GM18951 (cell line): Measurements from ENCODE around the gene RTP5.
"Not testable (repeated sequence)": the region's sequence is repeated elsewhere in the genome, so short reads cannot be mapped to it uniquely, and the experiment has no call there.

Experiments
- POLR2A ChIP-seq: IDR thresholded peaks from 4 replicates; pipeline ENCODE4 v1.6.1; 2011; ENCODE audit warnings: mild to moderate bottlenecking; ENCODE audit not compliant: insufficient read length, insufficient read depth; ENCODE audit errors: extremely low read depth
- in situ Hi-C: fragments of 300-500 bp; cut with MboI; formaldehyde crosslinking; loops from one replicate; pipeline ENCODE4 v1.12.0; 2022; ENCODE audit warnings: low sequenced_read_pairs, mixed read lengths, inconsistent platforms; ENCODE audit not compliant: unreplicated experiment

Gene RTP5

DNA sequence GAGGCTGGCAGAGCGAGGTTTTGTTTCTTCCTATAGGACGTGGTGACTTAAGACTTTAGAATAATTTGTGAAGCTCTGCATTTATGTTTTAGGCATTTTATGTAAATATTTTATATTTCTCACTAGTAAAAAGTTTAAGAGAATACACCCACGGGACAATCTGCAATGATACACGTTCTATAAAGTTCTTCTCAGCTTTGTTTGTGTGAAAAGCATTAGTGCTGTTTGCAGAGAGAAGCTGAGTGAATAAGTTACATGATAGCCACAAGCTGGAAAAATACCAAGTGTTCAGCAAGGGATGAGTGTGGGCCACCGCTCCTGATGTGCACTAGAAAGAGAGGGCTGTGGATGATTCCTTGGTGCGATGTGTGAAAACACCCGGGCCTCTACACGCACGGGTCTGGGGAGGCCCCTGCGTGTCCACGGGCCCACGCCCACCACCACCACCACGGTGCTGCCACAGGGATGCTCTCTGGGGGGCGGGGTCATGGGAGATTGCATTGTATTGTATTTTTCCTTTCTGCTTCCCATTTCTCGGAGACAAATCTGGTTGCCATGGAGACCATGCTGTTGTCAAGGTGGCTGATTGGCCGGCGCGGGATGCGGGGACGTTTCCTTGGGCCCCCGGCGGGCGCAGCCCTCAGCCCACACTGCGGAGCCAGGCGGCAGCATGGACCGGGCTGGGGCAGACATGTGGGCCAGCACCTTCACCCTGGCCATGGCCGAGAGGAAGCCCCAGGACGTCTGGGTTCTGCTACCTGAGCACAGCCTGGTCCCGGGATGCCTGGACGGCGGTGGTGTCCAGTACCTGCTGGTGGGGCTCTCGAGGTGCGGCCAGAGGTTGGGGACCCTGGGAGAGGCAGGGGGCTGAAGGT, at the start of gene RTP5:
Gene RTP5 (plus strand): TSS at position 643 of the 875 bp plus-strand sequence. CDS start 28 bp downstream, at position 671.
- no peak for TF ChIP-seq POLR2A
- in situ Hi-C loops: no loop called here

DNA sequence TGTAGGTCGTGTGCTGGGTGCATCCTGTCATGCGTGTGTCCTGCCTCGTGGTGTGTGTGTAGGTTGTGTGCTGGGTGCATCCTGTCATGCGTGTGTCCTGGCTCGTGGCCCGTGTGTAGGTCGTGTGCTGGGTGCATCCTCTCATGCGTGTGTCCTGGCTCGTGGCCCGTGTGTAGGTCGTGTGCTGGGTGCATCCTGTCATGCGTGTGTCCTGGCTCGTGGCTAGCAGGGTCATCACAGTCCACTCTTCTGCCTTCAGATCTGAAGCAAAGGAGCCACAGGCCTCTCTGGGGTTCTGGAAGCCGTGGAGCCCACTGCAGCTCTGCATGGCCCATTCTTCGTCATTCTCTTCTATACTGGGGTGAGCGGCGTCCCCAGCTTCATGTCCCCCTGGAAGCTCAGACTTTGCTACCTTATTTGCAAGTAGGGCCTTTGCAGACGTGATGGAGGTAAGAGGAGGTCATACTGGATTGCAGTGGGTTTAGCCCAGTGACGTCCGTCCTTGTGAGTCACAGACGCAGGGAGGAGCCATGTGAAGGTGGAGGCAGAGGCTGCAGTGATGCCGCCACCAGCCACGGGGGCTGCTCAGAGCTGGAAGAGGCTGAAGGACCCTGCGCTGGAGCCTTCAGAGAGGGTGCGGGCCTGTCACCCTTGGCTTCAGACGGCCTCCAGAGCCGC, 49.4 kb upstream of the RTP5 start:
- in situ Hi-C loops: not testable (repeated sequence)

DNA sequence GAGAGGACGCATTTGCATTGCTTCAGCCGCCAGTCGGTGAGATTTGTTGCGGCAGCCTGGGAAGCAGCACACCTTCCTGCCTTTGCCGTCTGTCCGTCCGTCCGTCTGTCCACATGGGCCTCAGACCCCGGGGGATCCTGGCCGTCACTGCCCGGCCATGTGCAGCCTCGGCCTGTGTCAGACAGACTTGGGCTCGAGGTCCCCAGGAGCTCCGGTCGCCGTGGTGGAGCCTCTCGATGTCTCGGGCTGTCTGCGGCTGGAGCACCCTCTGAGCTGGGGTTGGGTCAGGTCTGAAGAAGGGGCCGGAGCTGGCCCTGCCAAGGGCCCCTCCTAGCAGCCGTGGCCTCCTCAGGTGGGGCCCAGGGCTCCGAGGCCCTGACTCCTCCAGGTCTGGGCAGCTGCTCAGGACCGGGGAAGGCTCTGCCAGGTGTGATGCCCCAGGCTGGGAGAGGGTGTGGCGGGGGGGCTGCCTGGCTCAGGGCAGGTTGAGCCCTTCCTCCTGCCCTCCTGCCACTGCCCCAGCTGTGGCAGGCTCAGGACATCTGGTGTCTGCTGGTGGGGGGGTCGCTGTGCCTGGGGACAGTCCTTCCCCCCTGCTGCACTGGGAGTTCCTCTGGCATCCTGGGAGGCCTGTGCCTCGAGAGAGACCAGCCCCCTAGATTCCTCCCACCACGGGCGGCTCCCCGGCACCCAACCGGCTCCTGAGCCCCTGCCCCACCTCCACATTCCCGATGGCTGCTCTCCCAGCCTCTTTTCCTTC, 48.7 kb upstream of the RTP5 start:
- in situ Hi-C loops: no loop called here
- TF ChIP-seq POLR2A: no peak

DNA sequence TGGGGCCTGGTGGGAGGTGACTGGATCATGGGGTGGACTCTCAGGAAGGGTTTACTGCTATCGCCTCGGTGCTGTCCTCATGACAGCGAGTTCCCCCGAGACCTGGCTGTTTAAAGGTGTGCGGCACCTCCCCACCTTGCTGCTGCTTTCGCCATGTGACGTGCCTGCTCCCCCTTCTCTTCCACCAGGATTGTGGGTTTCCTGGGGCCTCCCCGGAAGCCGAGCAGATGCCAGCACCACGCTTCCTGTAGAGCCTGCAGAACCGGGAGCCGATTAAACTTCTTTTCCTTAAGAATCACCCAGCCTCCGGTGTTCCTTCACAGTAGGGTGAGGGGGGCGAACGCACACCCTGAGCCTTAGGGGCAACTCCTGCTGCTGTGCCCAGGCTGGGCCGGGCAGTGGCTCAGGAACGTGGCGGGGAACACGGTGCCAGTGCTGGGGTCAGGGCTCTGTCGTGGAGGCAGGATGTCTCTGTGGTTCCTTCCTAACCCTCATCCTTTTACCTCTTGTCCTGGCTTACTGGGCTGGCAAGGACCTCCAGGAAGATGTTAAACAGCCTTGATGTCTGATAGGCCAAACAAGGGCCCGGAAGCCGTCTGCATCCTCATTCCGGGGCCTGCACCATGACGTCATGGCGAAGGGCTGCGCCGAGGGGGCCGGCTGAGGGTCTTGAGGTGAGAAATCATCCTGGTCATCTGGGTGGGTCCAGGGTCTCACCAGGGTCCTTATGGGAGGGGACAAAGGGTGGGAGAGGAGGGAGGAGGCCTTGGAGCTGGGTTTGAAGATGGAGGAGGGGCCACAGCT, 47.9 kb upstream of the RTP5 start:
- TF ChIP-seq POLR2A: no peak
- in situ Hi-C loops: no loop called here

DNA sequence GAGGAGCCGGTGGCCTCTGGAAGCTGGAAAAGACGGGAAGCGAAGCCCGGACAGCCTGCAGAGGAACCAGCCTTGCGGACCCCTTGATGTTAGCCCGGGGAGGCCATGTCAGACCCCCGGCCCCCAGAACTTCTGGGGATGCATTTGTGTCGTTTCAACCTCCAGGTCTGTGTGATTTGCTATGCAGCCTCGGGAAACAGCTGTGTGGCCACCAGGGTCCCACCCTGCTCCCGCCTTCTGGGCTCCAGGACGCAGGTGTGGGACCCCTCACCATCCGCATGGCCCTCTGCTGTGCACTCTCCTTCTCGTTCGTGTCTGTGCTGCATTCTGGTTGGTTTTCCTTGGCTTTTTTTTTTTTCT, 47.3 kb upstream of the RTP5 start:
- in situ Hi-C loops: no loop called here
- no peak for TF ChIP-seq POLR2A

DNA sequence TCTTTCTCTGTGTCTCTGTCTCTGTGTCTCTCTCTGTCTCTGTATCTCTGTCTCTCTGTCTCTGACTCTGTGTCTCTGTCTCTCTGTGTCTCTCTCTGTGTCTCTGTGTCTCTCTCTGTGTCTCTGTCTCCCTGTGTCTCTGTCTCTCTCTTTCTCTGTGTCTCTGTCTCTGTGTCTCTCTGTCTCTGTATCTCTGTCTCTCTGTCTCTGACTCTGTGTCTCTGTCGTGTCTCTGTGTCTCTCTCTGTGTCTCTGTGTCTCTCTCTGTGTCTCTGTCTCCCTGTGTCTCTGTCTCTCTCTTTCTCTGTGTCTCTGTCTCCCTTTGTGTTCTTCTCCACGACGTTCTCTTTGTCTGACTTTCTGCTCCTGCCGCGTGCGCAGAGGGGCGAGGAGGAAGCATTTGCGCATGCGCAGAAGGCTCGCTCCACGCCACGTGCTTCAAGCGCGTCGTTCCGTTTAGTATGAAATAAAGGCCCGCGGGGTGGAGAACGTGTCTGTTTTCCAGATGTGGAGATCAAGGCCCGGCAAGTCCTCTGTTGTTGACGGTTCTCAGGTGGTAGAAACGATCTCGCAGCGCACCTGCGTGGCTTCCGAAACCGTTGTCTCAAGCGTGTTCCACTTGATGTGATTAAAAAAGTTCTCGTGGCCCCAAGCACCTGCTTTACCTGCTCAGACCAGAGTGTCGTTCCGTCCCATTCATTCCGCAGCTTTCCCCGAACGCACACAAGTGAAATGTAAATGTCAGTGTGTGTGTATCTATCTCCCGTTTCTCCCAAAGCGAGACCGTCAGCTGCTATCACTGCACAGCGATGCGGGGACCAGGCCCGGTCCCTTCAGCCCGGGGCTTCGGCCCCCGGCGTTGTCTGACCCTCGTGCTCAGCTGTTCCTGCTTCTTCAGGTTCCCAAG, 45.7 kb upstream of the RTP5 start:
- in situ Hi-C loops: not testable (repeated sequence)

DNA sequence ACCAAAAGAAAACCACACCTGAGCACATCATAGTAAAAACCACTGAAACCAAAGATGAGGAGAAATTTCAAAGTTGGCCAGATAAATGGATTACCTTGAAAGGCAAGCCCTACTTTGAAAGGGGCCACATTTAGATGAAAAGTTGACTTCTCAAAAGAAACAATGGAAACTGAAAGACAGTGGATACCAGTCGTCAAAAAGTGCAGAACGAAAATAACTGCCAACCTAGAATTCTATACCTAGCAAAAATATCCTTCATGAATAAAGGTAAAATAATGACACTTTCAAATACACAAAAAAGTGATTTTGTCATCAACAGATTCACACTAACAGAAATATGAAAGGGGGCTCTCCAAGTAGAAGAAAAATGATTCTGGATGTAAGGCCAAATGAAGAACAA, 42.1 kb upstream of the RTP5 start:
- in situ Hi-C loops: no loop called here
- TF ChIP-seq POLR2A: no peak

DNA sequence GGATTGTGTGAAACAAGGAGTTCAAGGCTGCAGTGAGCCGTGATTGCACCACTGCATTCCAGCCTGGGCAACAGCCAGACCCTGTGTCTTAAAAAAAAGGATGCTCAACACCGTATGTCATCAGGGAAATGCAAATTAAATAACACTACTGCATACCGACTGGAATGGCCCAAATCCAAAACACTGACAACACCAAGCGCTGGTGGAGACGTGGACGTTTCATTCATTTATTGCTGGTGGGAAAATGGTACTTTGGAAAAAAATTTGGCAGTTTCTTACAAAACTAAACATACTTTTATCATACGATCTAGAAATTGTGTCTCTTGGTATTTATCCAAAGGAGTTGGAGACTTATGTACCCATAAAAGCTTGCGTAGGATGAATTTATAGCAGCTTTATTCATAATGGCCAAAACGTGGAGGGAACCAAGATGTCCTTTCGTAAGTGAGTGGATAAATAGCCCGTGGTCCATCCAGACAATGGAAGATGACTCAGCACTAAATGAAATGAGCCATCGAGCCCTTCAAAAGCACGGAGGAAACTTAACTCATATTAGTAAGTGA, 36.3 kb upstream of the RTP5 start:
- in situ Hi-C loops: no loop called here
- TF ChIP-seq POLR2A: no peak

DNA sequence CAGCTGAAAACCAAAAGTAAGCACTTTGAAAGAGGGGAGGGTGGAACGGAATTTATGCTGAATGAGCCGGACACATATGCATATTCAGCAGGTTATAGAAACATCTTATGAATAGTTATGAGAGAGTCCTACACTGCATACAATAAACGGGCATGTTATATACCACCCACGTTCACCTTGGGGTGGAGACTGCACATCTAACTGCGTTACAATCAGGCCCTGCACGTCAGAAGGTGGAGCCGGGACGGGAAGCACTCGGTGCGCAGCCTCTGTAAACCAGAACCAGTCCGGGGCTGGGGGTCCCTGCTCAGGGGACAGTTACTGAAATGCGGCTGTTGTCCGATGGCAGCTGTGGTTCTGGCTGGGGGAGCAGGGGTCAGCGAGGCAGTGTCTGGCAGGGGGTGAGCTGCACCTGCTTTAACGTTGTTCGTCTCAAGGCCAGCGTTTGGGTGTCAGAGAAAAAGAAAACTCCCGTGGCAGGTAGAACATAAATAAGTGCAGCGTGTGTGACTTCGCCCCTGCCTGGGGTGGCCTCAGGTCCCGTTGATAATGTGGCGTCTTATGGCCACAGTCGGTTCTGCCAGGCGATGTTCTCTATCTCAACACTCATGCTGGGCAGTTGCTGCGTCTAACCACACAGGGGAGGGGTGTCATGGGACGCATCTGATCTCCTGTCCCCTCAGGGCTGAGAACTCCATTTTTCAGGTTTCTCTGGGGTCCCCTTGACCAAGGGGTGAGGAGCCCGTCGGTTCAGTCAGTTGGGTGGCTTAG, 35.6 kb upstream of the RTP5 start:
- in situ Hi-C loops: not testable (repeated sequence)

DNA sequence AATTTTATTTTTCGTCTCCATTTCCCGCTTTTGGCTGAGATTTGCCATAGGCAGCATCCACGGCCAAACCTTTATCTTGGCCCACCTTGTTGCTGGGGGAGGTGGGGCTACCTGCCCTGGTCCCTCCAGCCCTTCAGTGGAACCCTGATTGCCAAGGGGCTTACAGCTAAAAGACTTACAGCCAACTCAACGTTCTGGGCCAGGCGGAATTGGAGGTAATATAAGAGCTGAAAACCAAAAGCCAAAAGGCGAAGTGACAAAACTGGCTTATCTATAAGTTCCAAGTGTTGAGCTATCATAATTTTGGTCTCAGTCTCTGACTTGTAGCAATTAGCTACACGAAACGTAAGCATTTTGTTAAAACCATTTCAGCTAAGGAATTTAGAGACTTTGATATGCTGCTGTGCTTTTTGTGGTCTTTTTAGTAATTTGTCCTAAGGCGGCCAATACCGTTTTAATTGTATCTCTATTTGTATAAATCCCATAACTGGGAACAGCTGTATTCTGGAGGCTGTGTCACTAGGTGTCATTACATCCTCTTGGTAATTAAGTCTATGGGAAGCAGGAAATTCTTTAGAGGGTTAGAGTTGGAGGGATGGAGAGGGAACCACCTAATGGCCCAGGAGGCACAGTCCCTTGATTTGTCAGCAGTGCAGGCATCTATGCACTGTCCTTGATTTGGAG, 34.9 kb upstream of the RTP5 start:
- no peak for TF ChIP-seq POLR2A
- in situ Hi-C loops: no loop called here

DNA sequence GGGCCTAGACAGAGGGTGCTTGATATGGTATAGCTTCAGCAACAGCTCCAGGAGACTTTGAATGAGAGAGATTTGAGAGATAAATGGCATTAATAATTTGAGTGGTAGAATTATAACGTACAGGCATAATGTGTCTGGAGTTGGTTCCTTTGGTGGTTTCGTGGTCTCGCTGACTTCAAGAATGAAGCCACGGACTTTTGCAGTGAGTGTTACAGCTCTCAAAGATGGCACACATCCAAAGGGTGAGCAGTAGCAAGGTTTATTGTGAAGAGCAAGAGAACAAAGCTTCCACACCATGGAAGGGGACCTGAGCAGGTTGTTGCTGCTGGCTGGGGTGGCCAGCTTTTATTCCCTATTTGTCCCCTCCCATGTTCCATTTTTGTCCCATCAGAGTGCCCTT, 33.9 kb upstream of the RTP5 start:
- no peak for TF ChIP-seq POLR2A
- in situ Hi-C loops: no loop called here
